Gastroesophageal sphincter (tissue), 3 donors: ENCODE measurements around the gene PNPLA8.

Experiments
- EP300 ChIP-seq: sonication (generic); formaldehyde crosslinking; IDR thresholded peaks from one replicate; pipeline ENCODE4 v1.6.1; 2017; ENCODE audit warnings: antibody characterized with exemption, mild to moderate bottlenecking
- POLR2A ChIP-seq, 2 donors: fragments of 450-650 bp; IDR thresholded peaks; one replicate each; pipeline ENCODE4 v1.6.1; 2017; ENCODE audit warnings: antibody characterized with exemption in 2 of 2, mild to moderate bottlenecking in 2 of 2, moderate library complexity in 1 of 2
- TF ChIP-seq, protein P1 (sequence below), 4 experiments: fragments of 200-600 bp in 2 of 4; fragments of 450-650 bp in 2 of 4; sonication (generic) in 1 of 4; IDR thresholded peaks; one replicate each; pipeline ENCODE4 v1.5.1; 2017 to 2019; ENCODE audit warnings: antibody characterized with exemption in 4 of 4, mild to moderate bottlenecking in 2 of 4, moderate library complexity in 2 of 4

DNA sequence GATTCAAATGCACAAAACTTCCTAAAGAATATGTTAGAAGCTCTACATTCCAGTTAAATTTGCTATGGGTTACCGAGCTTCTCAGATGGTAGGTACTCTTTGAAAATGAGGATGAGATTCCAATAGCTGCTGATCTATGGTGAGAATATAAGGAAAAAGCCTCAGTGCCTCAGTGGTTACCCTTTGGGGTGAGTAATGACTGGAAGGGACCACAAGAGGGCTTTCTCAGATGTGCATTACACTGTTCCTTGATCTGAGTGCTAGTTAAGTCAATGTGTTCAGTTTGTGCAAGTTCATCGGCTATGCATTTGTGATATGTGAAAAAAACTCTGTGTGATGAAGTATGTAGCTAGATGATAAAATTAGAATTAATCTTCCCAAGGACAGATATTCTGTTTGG lies 73.2 kb downstream of the PNPLA8 start:
- TF ChIP-seq, protein P1, sequence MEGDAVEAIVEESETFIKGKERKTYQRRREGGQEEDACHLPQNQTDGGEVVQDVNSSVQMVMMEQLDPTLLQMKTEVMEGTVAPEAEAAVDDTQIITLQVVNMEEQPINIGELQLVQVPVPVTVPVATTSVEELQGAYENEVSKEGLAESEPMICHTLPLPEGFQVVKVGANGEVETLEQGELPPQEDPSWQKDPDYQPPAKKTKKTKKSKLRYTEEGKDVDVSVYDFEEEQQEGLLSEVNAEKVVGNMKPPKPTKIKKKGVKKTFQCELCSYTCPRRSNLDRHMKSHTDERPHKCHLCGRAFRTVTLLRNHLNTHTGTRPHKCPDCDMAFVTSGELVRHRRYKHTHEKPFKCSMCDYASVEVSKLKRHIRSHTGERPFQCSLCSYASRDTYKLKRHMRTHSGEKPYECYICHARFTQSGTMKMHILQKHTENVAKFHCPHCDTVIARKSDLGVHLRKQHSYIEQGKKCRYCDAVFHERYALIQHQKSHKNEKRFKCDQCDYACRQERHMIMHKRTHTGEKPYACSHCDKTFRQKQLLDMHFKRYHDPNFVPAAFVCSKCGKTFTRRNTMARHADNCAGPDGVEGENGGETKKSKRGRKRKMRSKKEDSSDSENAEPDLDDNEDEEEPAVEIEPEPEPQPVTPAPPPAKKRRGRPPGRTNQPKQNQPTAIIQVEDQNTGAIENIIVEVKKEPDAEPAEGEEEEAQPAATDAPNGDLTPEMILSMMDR (IDR thresholded peaks at IDR 0.05): peak in 2 of 4 experiments; percentile 20 to 32
- TF ChIP-seq POLR2A (IDR thresholded peaks at IDR 0.05) (no peak), EP300 (no peak)
